HepG2 (cell line): ENCODE data around the gene KLHL33. TPM values are rescaled to one million over a fixed set of nuclear protein-coding genes. Genes with fewer than 3 reads are reported as not detected.

Source experiments
- BORCS8-MEF2B ChIP-seq: sonication (generic); formaldehyde crosslinking; IDR thresholded peaks from 2 replicates; pipeline ENCODE4 v1.8.0; 2022; ENCODE audit warnings: mild to moderate bottlenecking, missing genetic modification reagents
- HHEX ChIP-seq: IDR thresholded peaks from 2 replicates; pipeline ENCODE4 v1.6.1; 2016; ENCODE audit warnings: control low read depth
- SIN3A ChIP-seq: IDR thresholded peaks from 2 replicates; pipeline ENCODE4 v1.6.1; 2011; ENCODE audit warnings: low read depth, mild to moderate bottlenecking, control low read depth, low read length, borderline replicate concordance
- ZMYM3 ChIP-seq: sonication (generic); formaldehyde crosslinking; IDR thresholded peaks from 2 replicates; pipeline ENCODE4 v1.5.1; 2020; ENCODE audit warnings: mild to moderate bottlenecking, missing genetic modification reagents
- ZNF101 ChIP-seq: sonication (generic); formaldehyde crosslinking; IDR thresholded peaks from 2 replicates; pipeline ENCODE4 v1.4.0; 2020; ENCODE audit warnings: mild to moderate bottlenecking, low read depth, missing genetic modification reagents, borderline replicate concordance
- ZZZ3 ChIP-seq: sonication (generic); formaldehyde crosslinking; IDR thresholded peaks from 2 replicates; pipeline ENCODE4 v1.4.0; 2020; ENCODE audit warnings: missing genetic modification reagents, mild to moderate bottlenecking, borderline replicate concordance
- polyA plus RNA-seq, 8 experiments: library from polyadenylated mRNA; depleted of rRNA in 3 of 8; stranded (reverse) in 7 of 8; unstranded in 1 of 8; fragments of >200 nt; fragmentation: Illumina TruSeq in 4 of 8; extraction: Trizol in 4 of 8; gene quantifications; 2 replicates each; pipeline versions ENCODE4 v1.2.1 to v1.2.3, GENCODE V29; 2011 to 2016; ENCODE audit warnings: low read depth in 4 of 8, missing spikeins in 1 of 8, mixed read lengths in 1 of 8; ENCODE audit not compliant: insufficient read depth in 1 of 8
- total RNA-seq, 5 experiments: library from RNA; depleted of rRNA; stranded (reverse); fragments of >200 nt; fragmentation: Illumina TruSeq; extraction: Trizol; gene quantifications; 2 replicates each; pipeline ENCODE4 v1.2.3, GENCODE V29; 2016; ENCODE audit warnings: low read depth in 1 of 5
- TF ChIP-seq, protein P1 (sequence below): IDR thresholded peaks from 2 replicates; pipeline ENCODE4 v1.6.1; 2016; ENCODE audit warnings: mild to moderate bottlenecking, missing biosample characterization, missing genetic modification reagents
- TF ChIP-seq, protein P2 (sequence below), 2 experiments: sonication (generic) in 1 of 2; formaldehyde crosslinking in 1 of 2; IDR thresholded peaks; 2 replicates each; pipeline versions ENCODE4 v1.4.0 to v1.6.1; 2016 to 2020; ENCODE audit warnings: borderline replicate concordance in 1 of 2, low read depth in 1 of 2, mild to moderate bottlenecking in 1 of 2, missing genetic modification reagents in 1 of 2
- TF ChIP-seq, protein P3 (sequence below): sonication (generic); formaldehyde crosslinking; IDR thresholded peaks from 2 replicates; pipeline ENCODE4 v1.4.0; 2020; ENCODE audit warnings: missing genetic modification reagents, mild to moderate bottlenecking, borderline replicate concordance
- TF ChIP-seq, protein P4 (sequence below): sonication (generic); formaldehyde crosslinking; IDR thresholded peaks from 2 replicates; pipeline ENCODE4 v1.5.0; 2020; ENCODE audit warnings: mild to moderate bottlenecking, missing genetic modification reagents, borderline replicate concordance
- TF ChIP-seq, protein P5 (sequence below): sonication (generic); formaldehyde crosslinking; IDR thresholded peaks from 2 replicates; pipeline ENCODE4 v1.8.0; 2022; ENCODE audit warnings: missing genetic modification reagents, mild to moderate bottlenecking, borderline replicate concordance

Gene KLHL33
- total and polyA plus RNA-seq, 2 of the 13 experiments (the other 11 are each of a cell fraction or from before 2014, with no cell fraction given): not detected

DNA sequence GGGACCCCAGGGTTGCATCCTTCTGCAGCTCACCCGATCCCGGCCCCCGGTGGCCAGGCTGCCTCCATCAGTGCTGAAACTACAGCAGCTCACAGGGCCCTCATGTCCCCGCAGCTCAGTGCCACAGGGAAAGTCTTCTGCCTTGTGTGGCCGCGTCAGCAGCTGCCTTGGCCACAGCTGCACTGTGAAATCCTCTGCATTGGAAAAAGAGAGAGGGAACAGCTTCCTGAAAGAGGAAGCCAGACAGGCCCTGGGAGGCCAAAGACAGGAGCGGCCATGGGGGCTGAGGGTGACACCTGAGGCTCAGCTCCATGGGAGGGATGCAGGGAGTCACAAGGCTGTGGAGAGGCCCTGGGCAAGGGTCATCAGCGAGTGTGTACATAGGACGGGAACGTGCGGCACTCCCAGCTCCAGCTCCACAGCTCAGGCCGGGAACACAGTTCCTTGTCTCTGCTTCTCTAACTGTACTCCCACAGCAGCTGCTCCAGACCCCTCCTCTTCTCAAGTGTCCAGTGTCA is 59.8 kb downstream of the KLHL33 start (continued):
- TF ChIP-seq, protein P1, sequence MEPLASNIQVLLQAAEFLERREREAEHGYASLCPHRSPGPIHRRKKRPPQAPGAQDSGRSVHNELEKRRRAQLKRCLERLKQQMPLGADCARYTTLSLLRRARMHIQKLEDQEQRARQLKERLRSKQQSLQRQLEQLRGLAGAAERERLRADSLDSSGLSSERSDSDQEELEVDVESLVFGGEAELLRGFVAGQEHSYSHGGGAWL (CRISPR knock-in tag): 0 out of 2 replicates have a peak, but pooled peaks have one; percentile 31
- no peak for TF ChIP-seq HHEX (CRISPR knock-in tag)
- peak; percentile 55; the same call in 1 of the 2 replicates for TF ChIP-seq ZMYM3 (CRISPR knock-in tag)
- TF ChIP-seq, protein P2, sequence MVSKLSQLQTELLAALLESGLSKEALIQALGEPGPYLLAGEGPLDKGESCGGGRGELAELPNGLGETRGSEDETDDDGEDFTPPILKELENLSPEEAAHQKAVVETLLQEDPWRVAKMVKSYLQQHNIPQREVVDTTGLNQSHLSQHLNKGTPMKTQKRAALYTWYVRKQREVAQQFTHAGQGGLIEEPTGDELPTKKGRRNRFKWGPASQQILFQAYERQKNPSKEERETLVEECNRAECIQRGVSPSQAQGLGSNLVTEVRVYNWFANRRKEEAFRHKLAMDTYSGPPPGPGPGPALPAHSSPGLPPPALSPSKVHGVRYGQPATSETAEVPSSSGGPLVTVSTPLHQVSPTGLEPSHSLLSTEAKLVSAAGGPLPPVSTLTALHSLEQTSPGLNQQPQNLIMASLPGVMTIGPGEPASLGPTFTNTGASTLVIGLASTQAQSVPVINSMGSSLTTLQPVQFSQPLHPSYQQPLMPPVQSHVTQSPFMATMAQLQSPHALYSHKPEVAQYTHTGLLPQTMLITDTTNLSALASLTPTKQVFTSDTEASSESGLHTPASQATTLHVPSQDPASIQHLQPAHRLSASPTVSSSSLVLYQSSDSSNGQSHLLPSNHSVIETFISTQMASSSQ (IDR thresholded peaks at IDR 0.05; ENCODE audit: low read depth): no peak
- TF ChIP-seq, protein P2 (CRISPR knock-in tag; IDR thresholded peaks at IDR 0.05; ENCODE audit: borderline replicate concordance): no peak
- TF ChIP-seq BORCS8-MEF2B (CRISPR knock-in tag): no peak
- TF ChIP-seq, protein P3, sequence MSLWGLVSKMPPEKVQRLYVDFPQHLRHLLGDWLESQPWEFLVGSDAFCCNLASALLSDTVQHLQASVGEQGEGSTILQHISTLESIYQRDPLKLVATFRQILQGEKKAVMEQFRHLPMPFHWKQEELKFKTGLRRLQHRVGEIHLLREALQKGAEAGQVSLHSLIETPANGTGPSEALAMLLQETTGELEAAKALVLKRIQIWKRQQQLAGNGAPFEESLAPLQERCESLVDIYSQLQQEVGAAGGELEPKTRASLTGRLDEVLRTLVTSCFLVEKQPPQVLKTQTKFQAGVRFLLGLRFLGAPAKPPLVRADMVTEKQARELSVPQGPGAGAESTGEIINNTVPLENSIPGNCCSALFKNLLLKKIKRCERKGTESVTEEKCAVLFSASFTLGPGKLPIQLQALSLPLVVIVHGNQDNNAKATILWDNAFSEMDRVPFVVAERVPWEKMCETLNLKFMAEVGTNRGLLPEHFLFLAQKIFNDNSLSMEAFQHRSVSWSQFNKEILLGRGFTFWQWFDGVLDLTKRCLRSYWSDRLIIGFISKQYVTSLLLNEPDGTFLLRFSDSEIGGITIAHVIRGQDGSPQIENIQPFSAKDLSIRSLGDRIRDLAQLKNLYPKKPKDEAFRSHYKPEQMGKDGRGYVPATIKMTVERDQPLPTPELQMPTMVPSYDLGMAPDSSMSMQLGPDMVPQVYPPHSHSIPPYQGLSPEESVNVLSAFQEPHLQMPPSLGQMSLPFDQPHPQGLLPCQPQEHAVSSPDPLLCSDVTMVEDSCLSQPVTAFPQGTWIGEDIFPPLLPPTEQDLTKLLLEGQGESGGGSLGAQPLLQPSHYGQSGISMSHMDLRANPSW (CRISPR knock-in tag): peak; percentile 74; the same call in 1 of the 2 replicates
- TF ChIP-seq, protein P4, sequence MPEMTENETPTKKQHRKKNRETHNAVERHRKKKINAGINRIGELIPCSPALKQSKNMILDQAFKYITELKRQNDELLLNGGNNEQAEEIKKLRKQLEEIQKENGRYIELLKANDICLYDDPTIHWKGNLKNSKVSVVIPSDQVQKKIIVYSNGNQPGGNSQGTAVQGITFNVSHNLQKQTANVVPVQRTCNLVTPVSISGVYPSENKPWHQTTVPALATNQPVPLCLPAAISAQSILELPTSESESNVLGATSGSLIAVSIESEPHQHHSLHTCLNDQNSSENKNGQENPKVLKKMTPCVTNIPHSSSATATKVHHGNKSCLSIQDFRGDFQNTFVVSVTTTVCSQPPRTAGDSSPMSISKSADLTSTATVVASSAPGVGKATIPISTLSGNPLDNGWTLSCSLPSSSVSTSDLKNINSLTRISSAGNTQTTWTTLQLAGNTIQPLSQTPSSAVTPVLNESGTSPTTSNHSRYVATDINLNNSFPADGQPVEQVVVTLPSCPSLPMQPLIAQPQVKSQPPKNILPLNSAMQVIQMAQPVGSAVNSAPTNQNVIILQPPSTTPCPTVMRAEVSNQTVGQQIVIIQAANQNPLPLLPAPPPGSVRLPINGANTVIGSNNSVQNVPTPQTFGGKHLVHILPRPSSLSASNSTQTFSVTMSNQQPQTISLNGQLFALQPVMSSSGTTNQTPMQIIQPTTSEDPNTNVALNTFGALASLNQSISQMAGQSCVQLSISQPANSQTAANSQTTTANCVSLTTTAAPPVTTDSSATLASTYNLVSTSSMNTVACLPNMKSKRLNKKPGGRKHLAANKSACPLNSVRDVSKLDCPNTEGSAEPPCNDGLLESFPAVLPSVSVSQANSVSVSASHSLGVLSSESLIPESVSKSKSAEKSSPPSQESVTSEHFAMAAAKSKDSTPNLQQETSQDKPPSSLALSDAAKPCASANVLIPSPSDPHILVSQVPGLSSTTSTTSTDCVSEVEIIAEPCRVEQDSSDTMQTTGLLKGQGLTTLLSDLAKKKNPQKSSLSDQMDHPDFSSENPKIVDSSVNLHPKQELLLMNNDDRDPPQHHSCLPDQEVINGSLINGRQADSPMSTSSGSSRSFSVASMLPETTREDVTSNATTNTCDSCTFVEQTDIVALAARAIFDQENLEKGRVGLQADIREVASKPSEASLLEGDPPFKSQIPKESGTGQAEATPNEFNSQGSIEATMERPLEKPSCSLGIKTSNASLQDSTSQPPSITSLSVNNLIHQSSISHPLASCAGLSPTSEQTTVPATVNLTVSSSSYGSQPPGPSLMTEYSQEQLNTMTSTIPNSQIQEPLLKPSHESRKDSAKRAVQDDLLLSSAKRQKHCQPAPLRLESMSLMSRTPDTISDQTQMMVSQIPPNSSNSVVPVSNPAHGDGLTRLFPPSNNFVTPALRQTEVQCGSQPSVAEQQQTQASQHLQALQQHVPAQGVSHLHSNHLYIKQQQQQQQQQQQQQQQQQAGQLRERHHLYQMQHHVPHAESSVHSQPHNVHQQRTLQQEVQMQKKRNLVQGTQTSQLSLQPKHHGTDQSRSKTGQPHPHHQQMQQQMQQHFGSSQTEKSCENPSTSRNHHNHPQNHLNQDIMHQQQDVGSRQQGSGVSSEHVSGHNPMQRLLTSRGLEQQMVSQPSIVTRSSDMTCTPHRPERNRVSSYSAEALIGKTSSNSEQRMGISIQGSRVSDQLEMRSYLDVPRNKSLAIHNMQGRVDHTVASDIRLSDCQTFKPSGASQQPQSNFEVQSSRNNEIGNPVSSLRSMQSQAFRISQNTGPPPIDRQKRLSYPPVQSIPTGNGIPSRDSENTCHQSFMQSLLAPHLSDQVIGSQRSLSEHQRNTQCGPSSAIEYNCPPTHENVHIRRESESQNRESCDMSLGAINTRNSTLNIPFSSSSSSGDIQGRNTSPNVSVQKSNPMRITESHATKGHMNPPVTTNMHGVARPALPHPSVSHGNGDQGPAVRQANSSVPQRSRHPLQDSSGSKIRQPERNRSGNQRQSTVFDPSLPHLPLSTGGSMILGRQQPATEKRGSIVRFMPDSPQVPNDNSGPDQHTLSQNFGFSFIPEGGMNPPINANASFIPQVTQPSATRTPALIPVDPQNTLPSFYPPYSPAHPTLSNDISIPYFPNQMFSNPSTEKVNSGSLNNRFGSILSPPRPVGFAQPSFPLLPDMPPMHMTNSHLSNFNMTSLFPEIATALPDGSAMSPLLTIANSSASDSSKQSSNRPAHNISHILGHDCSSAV (CRISPR knock-in tag): no peak
- TF ChIP-seq ZNF101 (CRISPR knock-in tag): no peak
- TF ChIP-seq, protein P5, sequence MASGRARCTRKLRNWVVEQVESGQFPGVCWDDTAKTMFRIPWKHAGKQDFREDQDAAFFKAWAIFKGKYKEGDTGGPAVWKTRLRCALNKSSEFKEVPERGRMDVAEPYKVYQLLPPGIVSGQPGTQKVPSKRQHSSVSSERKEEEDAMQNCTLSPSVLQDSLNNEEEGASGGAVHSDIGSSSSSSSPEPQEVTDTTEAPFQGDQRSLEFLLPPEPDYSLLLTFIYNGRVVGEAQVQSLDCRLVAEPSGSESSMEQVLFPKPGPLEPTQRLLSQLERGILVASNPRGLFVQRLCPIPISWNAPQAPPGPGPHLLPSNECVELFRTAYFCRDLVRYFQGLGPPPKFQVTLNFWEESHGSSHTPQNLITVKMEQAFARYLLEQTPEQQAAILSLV (CRISPR knock-in tag): peak; percentile 36; the same call in 1 of the 2 replicates
- TF ChIP-seq SIN3A: no peak
- TF ChIP-seq ZZZ3 (CRISPR knock-in tag): 0 out of 2 replicates have a peak, but pooled peaks have one; percentile 48
